Measurements from ENCODE around the gene GPAT3. TPM values are rescaled to one million over a fixed set of nuclear protein-coding genes. Genes with fewer than 3 reads are reported as not detected.

GPAT3 gene
- total RNA-seq, 2 donors from 2014 or later, result 0.33 to 2.0 TPM

- Mint-ChIP-seq H3K36me3 (ENCODE audit: low read depth) (no peaks in the 10 kb centered on the region), H3K9me3 (no peaks in the 10 kb centered on the region), H3K4me1 (peaks cover 2% of the 10 kb centered on the region), H3K27ac (no peak overlapping the region), H3K4me3 (no peak overlapping the region), H3K27me3 (ENCODE audit: insufficient read depth) (no peaks in the 10 kb centered on the region)
- Histone ChIP-seq H3K27ac (ENCODE audit: low read depth, low read length) (no peak overlapping the region), H3K9ac (ENCODE audit: extremely low read depth, low read length, poor library complexity, severe bottlenecking) (no peak overlapping the region), H3K4me1 (ENCODE audit: control insufficient read depth, insufficient read depth, low read length) (no peaks in the 10 kb centered on the region), H3K27me3 (ENCODE audit: control insufficient read depth, insufficient read depth, low read length, poor library complexity, severe bottlenecking) (no peaks in the 10 kb centered on the region), H3K4me3 (ENCODE audit: low read length) (no peak overlapping the region), H3K36me3 (ENCODE audit: control insufficient read depth, insufficient read depth, low read length) (no peaks in the 10 kb centered on the region), H3K9me3 (ENCODE audit: control insufficient read depth, low read length) (no peaks in the 10 kb centered on the region)
- no peak for DNase-seq
- TF ChIP-seq CTCF (conservative IDR thresholded peaks at IDR 0.05), result no peak
- 90 to 95% methylated on average over 4 of the region's 4 CpGs for WGBS, 2 experiments (ENCODE audit: insufficient coverage in 1 of 2, insufficient read length in 1 of 2)
These were observed 107.1 kb downstream of the GPAT3 start for GRCh38 chr4:83643036-83643435.

GRCh38 chr4:83644677-83645659, 109.1 kb downstream of the GPAT3 start:
- no peaks in the 10 kb centered on the region for H3K27me3 ChIP-seq (ENCODE audit: control insufficient read depth, insufficient read depth, low read length, poor library complexity, severe bottlenecking)
- no peaks in the 10 kb centered on the region for H3K36me3 ChIP-seq (ENCODE audit: control insufficient read depth, insufficient read depth, low read length)
- Mint-ChIP-seq H3K27me3 (ENCODE audit: insufficient read depth) (no peaks in the 10 kb centered on the region), H3K36me3 (ENCODE audit: low read depth) (no peaks in the 10 kb centered on the region), H3K9me3 (no peaks in the 10 kb centered on the region), H3K4me3 (no peak overlapping the region), H3K27ac (no peak overlapping the region), H3K4me1 (peaks cover 2% of the 10 kb centered on the region)
- no peak overlapping the region for H3K9ac ChIP-seq (ENCODE audit: extremely low read depth, low read length, poor library complexity, severe bottlenecking)
- TF ChIP-seq CTCF (conservative IDR thresholded peaks at IDR 0.05), result peak; percentile 96
- DNase-seq, result peak; percentile 59
- no peaks in the 10 kb centered on the region for H3K9me3 ChIP-seq (ENCODE audit: control insufficient read depth, low read length)
- no peak overlapping the region for H3K4me3 ChIP-seq (ENCODE audit: low read length)
- WGBS, 2 experiments (ENCODE audit: insufficient coverage in 1 of 2, insufficient read length in 1 of 2), result 0 to 9% methylated on average over 1 to 5 of the region's 5 CpGs
- H3K27ac ChIP-seq (ENCODE audit: low read depth, low read length), result no peak overlapping the region
- no peaks in the 10 kb centered on the region for H3K4me1 ChIP-seq (ENCODE audit: control insufficient read depth, insufficient read depth, low read length)

- TF ChIP-seq CTCF (conservative IDR thresholded peaks at IDR 0.05), result no peak
- Histone ChIP-seq H3K9ac (ENCODE audit: extremely low read depth, low read length, poor library complexity, severe bottlenecking) (no peak overlapping the region), H3K4me3 (ENCODE audit: low read length) (no peak overlapping the region), H3K4me1 (ENCODE audit: control insufficient read depth, insufficient read depth, low read length) (no peaks in the 10 kb centered on the region), H3K27ac (ENCODE audit: low read depth, low read length) (no peak overlapping the region), H3K9me3 (ENCODE audit: control insufficient read depth, low read length) (no peaks in the 10 kb centered on the region), H3K36me3 (ENCODE audit: control insufficient read depth, insufficient read depth, low read length) (no peaks in the 10 kb centered on the region), H3K27me3 (ENCODE audit: control insufficient read depth, insufficient read depth, low read length, poor library complexity, severe bottlenecking) (no peaks in the 10 kb centered on the region)
- Mint-ChIP-seq H3K4me1 (peaks cover 2% of the 10 kb centered on the region), H3K9me3 (no peaks in the 10 kb centered on the region), H3K4me3 (no peak overlapping the region), H3K27ac (no peak overlapping the region), H3K36me3 (ENCODE audit: low read depth) (no peaks in the 10 kb centered on the region), H3K27me3 (ENCODE audit: insufficient read depth) (no peaks in the 10 kb centered on the region)
- WGBS, 2 experiments (ENCODE audit: insufficient coverage in 1 of 2, insufficient read length in 1 of 2), result 89 to 91% methylated on average over 7 of the region's 7 CpGs
- no peak for DNase-seq
These were observed 110.8 kb downstream of the GPAT3 start for GRCh38 chr4:83646538-83647239.

All from endodermal cell (in vitro differentiated cells).